Neural cell (in vitro differentiated cells): ENCODE measurements around the gene TIMM44. TPM values are rescaled to one million over a fixed set of nuclear protein-coding genes. Genes with fewer than 3 reads are reported as not detected.

Experiments used
- H2AFZ ChIP-seq: fragments of 200-600, 300-800 bp; sonication (generic), shearing (Covaris generic); 2 replicates; pipeline ENCODE4 v1.6.0; 2014; ENCODE audit warnings: low read depth, mild to moderate bottlenecking, antibody characterized with exemption, low read length, moderate library complexity
- H3F3A ChIP-seq: fragments of 200-600 bp; shearing (Covaris generic); 2 replicates; pipeline ENCODE4 v1.6.1; 2016; ENCODE audit warnings: mild to moderate bottlenecking, moderate library complexity, mixed read lengths, antibody characterized with exemption, low read length; ENCODE audit not compliant: insufficient read depth, poor library complexity, severe bottlenecking
- H3K27ac ChIP-seq: fragments of 200-600, 300-800 bp; sonication (generic), shearing (Covaris generic); 2 replicates; pipeline ENCODE4 v1.5.1; 2014; ENCODE audit warnings: mild to moderate bottlenecking, low read length, moderate library complexity
- H3K27me3 ChIP-seq: fragments of 300-800, 200-600 bp; sonication (generic), shearing (Covaris generic); 2 replicates; pipeline ENCODE4 v1.6.0; 2014; ENCODE audit warnings: mild to moderate bottlenecking, low read depth, low read length, moderate library complexity; ENCODE audit not compliant: insufficient read depth
- H3K36me3 ChIP-seq: fragments of 300-800, 200-600 bp; sonication (generic), shearing (Covaris generic); 2 replicates; pipeline ENCODE4 v1.5.1; 2014; ENCODE audit warnings: mild to moderate bottlenecking, antibody characterized with exemption, low read length, moderate library complexity; ENCODE audit not compliant: insufficient read depth
- H3K4me2 ChIP-seq: fragments of 300-800, 200-600 bp; sonication (generic), shearing (Covaris generic); 2 replicates; pipeline ENCODE4 v1.6.0; 2014; ENCODE audit warnings: mild to moderate bottlenecking, low read length
- H3K4me3 ChIP-seq: fragments of 300-800, 200-600 bp; sonication (generic), shearing (Covaris generic); 2 replicates; pipeline ENCODE4 v1.5.1; 2014; ENCODE audit warnings: mild to moderate bottlenecking, low read length, moderate library complexity
- H3K79me2 ChIP-seq: fragments of 200-600 bp; shearing (Covaris generic); replicated peaks from 2 replicates; pipeline ENCODE4 v1.6.0; 2014; ENCODE audit warnings: mild to moderate bottlenecking, low read length, moderate library complexity; ENCODE audit not compliant: insufficient read depth
- H3K9ac ChIP-seq: fragments of 300-800, 200-600 bp; sonication (generic), shearing (Covaris generic); 2 replicates; pipeline ENCODE4 v1.6.1; 2016; ENCODE audit warnings: mild to moderate bottlenecking, low read length, mixed read lengths
- H3K9me2 ChIP-seq: fragments of 200-600 bp; shearing (Covaris generic); 2 replicates; pipeline ENCODE4 v1.6.1; 2016; ENCODE audit warnings: mild to moderate bottlenecking, low read length, mixed read lengths; ENCODE audit not compliant: insufficient read depth
- H3K9me3 ChIP-seq: fragments of 200-600, 300-800 bp; sonication (generic), shearing (Covaris generic); 2 replicates; pipeline ENCODE4 v1.6.1; 2016; ENCODE audit warnings: mild to moderate bottlenecking, mixed run types, low read length, moderate library complexity, mixed read lengths
- H4K20me1 ChIP-seq: fragments of 200-600 bp; shearing (Covaris generic); 2 replicates; pipeline ENCODE4 v1.6.1; 2016; ENCODE audit warnings: mild to moderate bottlenecking, mixed run types; ENCODE audit not compliant: insufficient read depth
- CTCF ChIP-seq: fragments of 450-650 bp; IDR thresholded peaks from 2 replicates; pipeline ENCODE4 v1.5.1; 2014; ENCODE audit warnings: antibody characterized with exemption, mild to moderate bottlenecking, moderate library complexity; ENCODE audit not compliant: poor library complexity, severe bottlenecking
- EP300 ChIP-seq: fragments of 450-650 bp; conservative IDR thresholded peaks from 2 replicates; pipeline ENCODE4 v1.6.1; 2014; ENCODE audit warnings: antibody characterized with exemption, mild to moderate bottlenecking, moderate library complexity; ENCODE audit not compliant: poor library complexity, severe bottlenecking
- EZH2 ChIP-seq: fragments of 200-600, 300-800 bp; shearing (Covaris generic), sonication (generic); IDR thresholded peaks from 2 replicates; pipeline ENCODE4 v1.6.1; 2014; ENCODE audit warnings: antibody characterized with exemption, low read length, borderline replicate concordance, mild to moderate bottlenecking; ENCODE audit not compliant: insufficient read depth, poor library complexity, severe bottlenecking
- MXI1 ChIP-seq: fragments of 450-650 bp; conservative IDR thresholded peaks from 2 replicates; pipeline ENCODE4 v1.6.1; 2014; ENCODE audit warnings: antibody characterized with exemption, mild to moderate bottlenecking; ENCODE audit not compliant: poor library complexity, severe bottlenecking
- POLR2AphosphoS5 ChIP-seq: IDR thresholded peaks from 2 replicates; pipeline ENCODE4 v1.6.1; 2012
- RAD21 ChIP-seq: fragments of 450-650 bp; conservative IDR thresholded peaks from 2 replicates; pipeline ENCODE4 v1.6.1; 2014; ENCODE audit warnings: antibody characterized with exemption, mild to moderate bottlenecking, moderate library complexity
- REST ChIP-seq: IDR thresholded peaks from 2 replicates; pipeline ENCODE4 v1.6.1; 2012; ENCODE audit warnings: borderline replicate concordance
- SMC3 ChIP-seq: fragments of 450-650 bp; conservative IDR thresholded peaks from 2 replicates; pipeline ENCODE4 v1.6.1; 2014; ENCODE audit warnings: antibody characterized with exemption, mild to moderate bottlenecking, moderate library complexity; ENCODE audit not compliant: poor library complexity
- TAF1 ChIP-seq: IDR thresholded peaks from 2 replicates; pipeline ENCODE4 v1.6.1; 2012; ENCODE audit warnings: low read depth
- polyA plus RNA-seq: library from polyadenylated mRNA; depleted of rRNA; stranded (reverse); fragments of >200 nt; gene quantifications from 2 replicates; pipeline ENCODE4 v1.2.3, GENCODE V29; 2014

Gene TIMM44
- polyA plus RNA-seq, 1 donor from 2014 or later = 48.3 TPM

- TF ChIP-seq EP300 = no peak
- TF ChIP-seq POLR2AphosphoS5 = no peak
- TF ChIP-seq REST = no peak
- no peak for TF ChIP-seq EZH2
- TF ChIP-seq RAD21 = no peak
Measured at GRCh38 chr19:7980635-7981121, 37.2 kb upstream of the TIMM44 start.

GRCh38 chr19:7980168-7980567, 36.7 kb upstream of the TIMM44 start:
- TF ChIP-seq POLR2AphosphoS5 = no peak
- no peak for TF ChIP-seq SMC3
- TF ChIP-seq TAF1 = no peak
- no peak for TF ChIP-seq REST
- no peak for TF ChIP-seq RAD21
- TF ChIP-seq MXI1 = no peak
- no peak for TF ChIP-seq EZH2
- TF ChIP-seq CTCF = no peak
- TF ChIP-seq EP300 = no peak
- no peak overlapping the region for H2AFZ ChIP-seq
- H3K4me3 ChIP-seq = no peak overlapping the region
- H3K79me2 ChIP-seq = peaks cover 2% of the 10 kb centered on the region
- H3K27ac ChIP-seq = no peak overlapping the region
- no peak overlapping the region for H3K9ac ChIP-seq
- H3K9me2 ChIP-seq = no peaks in the 10 kb centered on the region
- no peaks in the 10 kb centered on the region for H3F3A ChIP-seq
- H3K27me3 ChIP-seq = no peaks in the 10 kb centered on the region
- no peak overlapping the region for H3K4me2 ChIP-seq
- no peaks in the 10 kb centered on the region for H4K20me1 ChIP-seq
- no peaks in the 10 kb centered on the region for H3K36me3 ChIP-seq
- H3K9me3 ChIP-seq = no peaks in the 10 kb centered on the region

More at GRCh38 chr19:7980635-7981121, 37.2 kb upstream of the TIMM44 start:
- Histone ChIP-seq H3K27ac (no peak overlapping the region), H3K4me2 (no peak overlapping the region), H3K27me3 (no peaks in the 10 kb centered on the region), H3K36me3 (no peaks in the 10 kb centered on the region), H3K9me2 (no peaks in the 10 kb centered on the region), H3K9ac (no peak overlapping the region), H3K79me2 (peaks cover 3% of the 10 kb centered on the region), H4K20me1 (no peaks in the 10 kb centered on the region), H3F3A (no peaks in the 10 kb centered on the region), H2AFZ (no peak overlapping the region), H3K4me3 (no peak overlapping the region), H3K9me3 (no peaks in the 10 kb centered on the region)
